Measurements from ENCODE around the gene ADAR. TPM values are rescaled to one million over a fixed set of nuclear protein-coding genes. Genes with fewer than 3 reads are reported as not detected.

Gene ADAR
- total and polyA plus RNA-seq, 2 donors (not counting 3 experiments of a cell fraction or from before 2014, with no cell fraction given) = 88.2 to 141 TPM

- dilution Hi-C loops (cut with MboI; ENCODE audit: extremely low pct_ligation_motif_present, low sequenced_read_pairs) = no loop called here
- intact Hi-C loops (cut with micrococcal nuclease) = no loop called here
- ChIA-PET CTCF (no interaction called here), POLR2A (no interaction called here)
- no peak overlapping the region for H3K27ac ChIP-seq (ENCODE audit: insufficient read depth, low read depth, low read length)
- H3K4me3 ChIP-seq (replicated peaks in 1 of 3; ENCODE audit: insufficient read depth in 1 of 3, low read depth in 1 of 3, low read length in 3 of 3) = no peak overlapping the region
- no peak overlapping the region for H3K4me2 ChIP-seq (ENCODE audit: insufficient read depth, low read length)
- TF ChIP-seq CTCF (IDR thresholded peaks at IDR 0.05; ENCODE audit: extremely low read depth in 1 of 2, insufficient read depth in 1 of 2, low read depth in 1 of 2, low read length in 2 of 2) (no peak), JUN (IDR thresholded peaks at IDR 0.05; ENCODE audit: borderline replicate concordance, insufficient read depth, insufficient read length, low read depth) (no peak), EZH2 (IDR thresholded peaks at IDR 0.05; ENCODE audit: borderline replicate concordance, low read depth, low read length, severe bottlenecking) (no peak)
- H3K27me3 ChIP-seq (ENCODE audit: control insufficient read depth in 2 of 2, insufficient read depth in 2 of 2, low read length in 2 of 2) = peaks cover 9% of the 10 kb centered on the region in 2 experiments
- no peak overlapping the region for H2AFZ ChIP-seq (ENCODE audit: low read depth, low read length)
- DNase-seq (ENCODE audit: low read depth, low spot score) (no peak), FAIRE-seq (no peak)
- H3K9me3 ChIP-seq (replicated peaks; ENCODE audit: control insufficient read depth, insufficient read depth, low read length) = no peaks in the 10 kb centered on the region
- no peaks in the 10 kb centered on the region for H3K36me3 ChIP-seq (ENCODE audit: control insufficient read depth in 2 of 2, extremely low read depth in 1 of 2, insufficient read depth in 2 of 2, low read length in 2 of 2)
- H4K20me1 ChIP-seq (replicated peaks; ENCODE audit: control insufficient read depth, extremely low read depth, insufficient read depth, low read length) = no peaks in the 10 kb centered on the region
- BruUV-seq (replicated peaks) = no TSS peak
- no peaks in the 10 kb centered on the region for H3K4me1 ChIP-seq (ENCODE audit: control insufficient read depth, extremely low read depth, insufficient read depth, low read length)
- no peak overlapping the region for H3K9ac ChIP-seq (replicated peaks; ENCODE audit: extremely low read depth, insufficient read depth, low read length)
- no peaks in the 10 kb centered on the region for H3K9me1 ChIP-seq (replicated peaks; ENCODE audit: control insufficient read depth, extremely low read depth, insufficient read depth, low read length)
- no peaks in the 10 kb centered on the region for H3K79me2 ChIP-seq (ENCODE audit: control insufficient read depth, insufficient read depth, low read length)
Measured at GRCh38 chr1:154571964-154572288, 36.1 kb downstream of the ADAR start.

GRCh38 chr1:154571244-154571963, 36.6 kb downstream of the ADAR start:
- Histone ChIP-seq H3K9me1 (replicated peaks; ENCODE audit: control insufficient read depth, extremely low read depth, insufficient read depth, low read length) (no peaks in the 10 kb centered on the region), H3K79me2 (ENCODE audit: control insufficient read depth, insufficient read depth, low read length) (no peaks in the 10 kb centered on the region), H3K9me3 (replicated peaks; ENCODE audit: control insufficient read depth, insufficient read depth, low read length) (no peaks in the 10 kb centered on the region), H3K4me1 (ENCODE audit: control insufficient read depth, extremely low read depth, insufficient read depth, low read length) (no peaks in the 10 kb centered on the region), H4K20me1 (replicated peaks; ENCODE audit: control insufficient read depth, extremely low read depth, insufficient read depth, low read length) (no peaks in the 10 kb centered on the region), H3K36me3 (ENCODE audit: control insufficient read depth in 2 of 2, extremely low read depth in 1 of 2, insufficient read depth in 2 of 2, low read length in 2 of 2) (no peaks in the 10 kb centered on the region), H3K4me3 (replicated peaks in 1 of 3; ENCODE audit: insufficient read depth in 1 of 3, low read depth in 1 of 3, low read length in 3 of 3) (no peak overlapping the region), H3K27ac (ENCODE audit: insufficient read depth, low read depth, low read length) (no peak overlapping the region), H3K9ac (replicated peaks; ENCODE audit: extremely low read depth, insufficient read depth, low read length) (no peak overlapping the region), H3K27me3 (ENCODE audit: control insufficient read depth in 2 of 2, insufficient read depth in 2 of 2, low read length in 2 of 2) (peaks cover 10 to 14% of the 10 kb centered on the region in 2 experiments), H3K4me2 (ENCODE audit: insufficient read depth, low read length) (no peak overlapping the region), H2AFZ (ENCODE audit: low read depth, low read length) (no peak overlapping the region)
- dilution Hi-C loops (cut with MboI; ENCODE audit: extremely low pct_ligation_motif_present, low sequenced_read_pairs) = no loop called here
- POLR2A ChIA-PET = no interaction called here
- DNase-seq (ENCODE audit: low read depth, low spot score) (no peak), FAIRE-seq (no peak)
- no peak for TF ChIP-seq JUN (IDR thresholded peaks at IDR 0.05; ENCODE audit: borderline replicate concordance, insufficient read depth, insufficient read length, low read depth)
- TF ChIP-seq POLR2AphosphoS5 (IDR thresholded peaks at IDR 0.05; ENCODE audit: insufficient read depth, low read depth, low read length) = no peak
- no peak for TF ChIP-seq MAX (IDR thresholded peaks at IDR 0.05; ENCODE audit: insufficient read depth, insufficient read length)
- TF ChIP-seq EZH2 (IDR thresholded peaks at IDR 0.05; ENCODE audit: borderline replicate concordance, low read depth, low read length, severe bottlenecking) = no peak
- TF ChIP-seq MYC (IDR thresholded peaks at IDR 0.05; ENCODE audit: low read depth, low read length) = no peak
- no peak for TF ChIP-seq POLR2A (IDR thresholded peaks at IDR 0.05; ENCODE audit: low read depth, low read length)
- TF ChIP-seq FOS (IDR thresholded peaks at IDR 0.05; ENCODE audit: borderline replicate concordance, insufficient read depth, low read length) = no peak
- no peak for TF ChIP-seq CTCF (IDR thresholded peaks at IDR 0.05; ENCODE audit: extremely low read depth in 1 of 2, insufficient read depth in 1 of 2, low read depth in 1 of 2, low read length in 2 of 2)
- no peak for TF ChIP-seq GATA2 (IDR thresholded peaks at IDR 0.05; ENCODE audit: insufficient read depth, insufficient read length, low read depth, low read length)
- no TSS peak for BruUV-seq (replicated peaks)
- intact Hi-C loops (cut with micrococcal nuclease) = no loop called here
- CTCF ChIA-PET = no interaction called here

All from endothelial cell of umbilical vein (primary cell).